Panc1 (cell line): ENCODE data around the gene ADAM11. TPM values are rescaled to one million over a fixed set of nuclear protein-coding genes. Genes with fewer than 3 reads are reported as not detected.

Source experiments
- ATAC-seq: fragments of 200-7000 bp; cut with Tn5 transposase; 2 replicates; pipeline ENCODE4 v1.9.1; 2020; ENCODE audit warnings: mild to moderate bottlenecking, moderate library complexity
- BruUV-seq: library from RNA; stranded (reverse); fragments of 400-500 nt; replicated peaks from 2 replicates; lab custom pipeline; 2021; lab: Mats Ljungman, UMichigan
- CTCF ChIA-PET: fragments of 300-600 bp; sonication (Branson Sonifier 250); formaldehyde crosslinking; loops from one replicate; lab custom pipeline; 2022; ENCODE audit warnings: antibody characterized with exemption; lab: Charles Lee
- POLR2A ChIA-PET: fragments of 300-600 bp; sonication (Branson Sonifier 250); formaldehyde crosslinking; loops from one replicate; lab custom pipeline; 2022; ENCODE audit warnings: antibody characterized with exemption; lab: Charles Lee
- DNase-seq: peaks from one replicate; pipeline ENCODE4 v3.0.0-alpha.2; 2010; ENCODE audit warnings: low read depth, low spot score
- H3K27ac ChIP-seq: 2 replicates; pipeline ENCODE4 v1.5.1; 2011; ENCODE audit warnings: mild to moderate bottlenecking, low read length, inconsistent platforms
- H3K27me3 ChIP-seq: fragments of 200-500 bp; sonication (Bioruptor generic); 2 replicates; pipeline ENCODE4 v1.6.0; 2014; ENCODE audit warnings: low read length, inconsistent platforms; ENCODE audit not compliant: control insufficient read depth, insufficient read depth
- H3K36me3 ChIP-seq: fragments of 200-500 bp; sonication (Bioruptor generic); 2 replicates; pipeline ENCODE4 v1.5.1; 2014; ENCODE audit warnings: inconsistent platforms, mild to moderate bottlenecking, low read length, moderate library complexity; ENCODE audit not compliant: control insufficient read depth, insufficient read depth
- H3K4me1 ChIP-seq: 2 replicates; pipeline ENCODE4 v1.5.1; 2011; ENCODE audit warnings: inconsistent platforms, mild to moderate bottlenecking, low read length, moderate library complexity; ENCODE audit not compliant: control insufficient read depth, insufficient read depth
- H3K4me3 ChIP-seq, 2 experiments: 2 replicates each; pipeline ENCODE4 v1.5.1; 2011 to 2012; ENCODE audit warnings: low read depth in 2 of 2, low read length in 2 of 2, mild to moderate bottlenecking in 2 of 2, inconsistent platforms in 1 of 2, moderate library complexity in 1 of 2
- H3K9me3 ChIP-seq: fragments of 200-500 bp; sonication (Bioruptor generic); 2 replicates; pipeline ENCODE4 v1.5.1; 2014; ENCODE audit warnings: low read depth, mild to moderate bottlenecking, inconsistent platforms, low read length, moderate library complexity; ENCODE audit not compliant: control insufficient read depth, insufficient read depth
- CTCF ChIP-seq: fragments of 450-650 bp; IDR thresholded peaks from 2 replicates; pipeline ENCODE4 v1.5.1; 2017; ENCODE audit warnings: mild to moderate bottlenecking
- POLR2AphosphoS5 ChIP-seq: IDR thresholded peaks from 2 replicates; pipeline ENCODE4 v1.6.1; 2012; ENCODE audit warnings: mild to moderate bottlenecking, low read depth, low read length, moderate library complexity
- REST ChIP-seq, 2 experiments: IDR thresholded peaks; 2 replicates each; pipeline ENCODE4 v1.6.1; 2011 to 2012; ENCODE audit warnings: low read depth in 2 of 2, control low read depth in 1 of 2, low read length in 1 of 2, mild to moderate bottlenecking in 1 of 2, moderate library complexity in 1 of 2; ENCODE audit not compliant: insufficient read depth in 1 of 2
- SIN3A ChIP-seq: IDR thresholded peaks from 2 replicates; pipeline ENCODE4 v1.6.1; 2012; ENCODE audit warnings: low read depth, mild to moderate bottlenecking, low read length, moderate library complexity, borderline replicate concordance; ENCODE audit not compliant: insufficient read depth
- TCF7L2 ChIP-seq: IDR thresholded peaks from 2 replicates; pipeline ENCODE4 v1.6.1; 2011; ENCODE audit warnings: mild to moderate bottlenecking, low read depth, low read length, inconsistent platforms
- in situ Hi-C: cut with HindIII; loops from 2 replicates; pipeline ENCODE4 v1.10.0; 2016; ENCODE audit warnings: low sequenced_read_pairs, low pct_unique_long_range_greater_than_20kb
- intact Hi-C: fragments of 100-400 bp; cut with micrococcal nuclease; formaldehyde crosslinking; loops from one replicate; pipeline ENCODE4 v1.10.0; 2022; ENCODE audit not compliant: unreplicated experiment
- total RNA-seq: library from RNA; stranded (reverse); gene quantifications from one replicate; pipeline ENCODE4 v1.2.1, GENCODE V29; 2021; ENCODE audit not compliant: unreplicated experiment

ADAM11 gene
- total RNA-seq, 1 experiment from 2014 or later = 3.5 TPM

- no peak for TF ChIP-seq SIN3A
- TF ChIP-seq CTCF = no peak
- TF ChIP-seq TCF7L2 = no peak
- Histone ChIP-seq H3K27ac (peak overlapping the region; percentile 48), H3K9me3 (no peaks in the 10 kb centered on the region), H3K4me1 (peaks cover 36% of the 10 kb centered on the region), H3K36me3 (peaks cover 5% of the 10 kb centered on the region; the same call in 1 of the 2 replicates), H3K4me3 (no peak overlapping the region), H3K27me3 (no peaks in the 10 kb centered on the region)
- intact Hi-C loops = no loop called here
- POLR2A ChIA-PET = no interaction called here
- ATAC-seq (no peak), DNase-seq (no peak)
- in situ Hi-C loops = no loop called here
- CTCF ChIA-PET = interaction anchor here (0.7 kb wide), 1 partner anchor 156 kb away, joined by 3 read pairs; no protein-coding TSS in a partner anchor
- no TSS peak for BruUV-seq
Observed at GRCh38 chr17:44796731-44797130, 37.9 kb downstream of the ADAM11 start.

- ATAC-seq (no peak), DNase-seq (no peak)
- POLR2A ChIA-PET = interaction anchor here (0.5 kb wide), 1 partner anchor 13 kb away, joined by 3 read pairs; no protein-coding TSS in a partner anchor
- peak overlapping the region; percentile 40 for H3K27ac ChIP-seq
- peaks cover 36% of the 10 kb centered on the region for H3K4me1 ChIP-seq
- in situ Hi-C loops (no loop called here), intact Hi-C loops (no loop called here)
- H3K9me3 ChIP-seq = no peaks in the 10 kb centered on the region
- H3K36me3 ChIP-seq = peaks cover 5% of the 10 kb centered on the region; the same call in 1 of the 2 replicates
- H3K4me3 ChIP-seq = no peak overlapping the region
- H3K27me3 ChIP-seq = no peaks in the 10 kb centered on the region
- no TSS peak for BruUV-seq
- TF ChIP-seq TCF7L2 = no peak
- no peak for TF ChIP-seq SIN3A
- TF ChIP-seq POLR2AphosphoS5 = no peak
- TF ChIP-seq REST (IDR thresholded peaks at IDR 0.05; ENCODE audit: insufficient read depth in 1 of 2, low read depth in 2 of 2, low read length in 1 of 2) = no peak
- TF ChIP-seq CTCF = no peak
- CTCF ChIA-PET = interaction anchor here (0.5 to 0.8 kb wide), 2 partner anchors 19 to 22 kb away, joined by 3 to 8 read pairs; no protein-coding TSS in a partner anchor
Observed at GRCh38 chr17:44797802-44798201, 39.0 kb downstream of the ADAM11 start.
